Activated CD4-positive, alpha-beta T cell treated with anti-CD3 and anti-CD28 coated beads, Interleukin-2, amount 10 ng/mL, durations not matched to agents 24 days and 14 days (primary cell): Measurements from ENCODE around the gene RGS10. TPM values are rescaled to one million over a fixed set of nuclear protein-coding genes. Genes with fewer than 3 reads are reported as not detected.
A peak's percentile ranks its signal among the peaks of the same experiment; 100 is the strongest.
"Not testable (repeated sequence)": the region's sequence is repeated elsewhere in the genome, so short reads cannot be mapped to it uniquely, and the experiment has no call there.

Experiments used
- DNase-seq: peaks from one replicate; pipeline ENCODE4 v3.0.0; 2022
- H3K27ac Mint-ChIP-seq: one replicate; pipeline ENCODE4 v1.8.0; 2022; ENCODE audit warnings: mild to moderate bottlenecking, mixed read lengths
- H3K27me3 Mint-ChIP-seq: one replicate; pipeline ENCODE4 v1.8.0; 2022; ENCODE audit warnings: mixed read lengths
- H3K36me3 Mint-ChIP-seq: one replicate; pipeline ENCODE4 v1.8.0; 2022; ENCODE audit warnings: low read depth, mild to moderate bottlenecking, mixed read lengths
- H3K4me1 Mint-ChIP-seq: one replicate; pipeline ENCODE4 v1.8.0; 2021; ENCODE audit warnings: mixed read lengths
- H3K4me3 Mint-ChIP-seq: one replicate; pipeline ENCODE4 v1.8.0; 2022; ENCODE audit warnings: mild to moderate bottlenecking, moderate library complexity, mixed read lengths
- H3K9me3 Mint-ChIP-seq: one replicate; pipeline ENCODE4 v1.8.0; 2021; ENCODE audit warnings: mixed read lengths
- intact Hi-C: fragments of 100-400 bp; cut with micrococcal nuclease; formaldehyde crosslinking; loops from one replicate; pipeline ENCODE4 v1.15.1; 2023
- total RNA-seq: library from RNA; stranded (reverse); gene quantifications from 2 replicates; pipeline ENCODE4 v1.2.3, GENCODE V29; 2022

RGS10 gene
- 137 TPM in 2 replicates for total RNA-seq

- peak within 1 kb of the TSS; percentile 79 for H3K4me3 Mint-ChIP-seq
- DNase-seq, result peak; percentile 96
- no peaks in the 10 kb centered on the region for H3K9me3 Mint-ChIP-seq
- H3K4me1 Mint-ChIP-seq, result peaks cover 42% of the 10 kb centered on the region
- intact Hi-C loops, result loop anchor here (1.0 to 5.0 kb wide), 8 partner anchors 54 to 462 kb away; partner anchors contain the start of genes EIF3A, PRDX3, SEC23IP and TIAL1
- peaks cover 14% of the 10 kb centered on the region for H3K36me3 Mint-ChIP-seq
- peaks cover 14% of the 10 kb centered on the region for H3K27me3 Mint-ChIP-seq
- peak within 1 kb of the TSS; percentile 91 for H3K27ac Mint-ChIP-seq
These were observed at the start of gene RGS10 for GRCh38 chr10:119542357-119542987. Gene RGS10 (minus strand): TSS chr10:119542719. CDS start chr10:119542638, 81 bp downstream.

DNA sequence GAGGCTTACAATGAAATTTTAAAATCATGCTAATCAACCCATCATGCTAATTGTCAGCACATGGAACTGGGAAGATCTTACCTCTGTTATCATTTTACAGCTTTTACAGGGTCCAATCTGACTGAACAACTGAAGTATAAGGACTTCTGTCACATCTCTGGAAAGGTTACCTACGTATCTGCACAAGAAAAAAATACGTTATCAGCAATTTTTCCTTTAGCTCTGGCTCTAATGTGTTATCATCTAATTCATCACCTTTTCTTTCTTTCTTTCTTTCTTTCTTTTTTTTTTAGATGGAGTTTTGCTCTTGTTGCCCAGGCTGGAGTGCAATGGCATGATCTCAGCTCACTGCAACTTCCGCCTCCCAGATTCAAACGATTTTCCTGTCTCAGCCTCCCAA is 45.6 kb upstream of the RGS10 start:
- H3K4me1 Mint-ChIP-seq, result peaks cover 18% of the 10 kb centered on the region
- H3K4me3 Mint-ChIP-seq, result no peak overlapping the region
- H3K27ac Mint-ChIP-seq, result no peak overlapping the region
- H3K9me3 Mint-ChIP-seq, result no peaks in the 10 kb centered on the region
- peaks cover 24% of the 10 kb centered on the region for H3K36me3 Mint-ChIP-seq
- DNase-seq, result no peak
- intact Hi-C loops, result no loop called here
- no peaks in the 10 kb centered on the region for H3K27me3 Mint-ChIP-seq

- Mint-ChIP-seq H3K27ac (no peak overlapping the region), H3K27me3 (no peaks in the 10 kb centered on the region), H3K4me3 (no peak overlapping the region), H3K4me1 (peaks cover 16% of the 10 kb centered on the region), H3K9me3 (no peaks in the 10 kb centered on the region), H3K36me3 (peaks cover 53% of the 10 kb centered on the region)
- DNase-seq, result peak; percentile 43
- intact Hi-C loops, result no loop called here
These were observed 35.8 kb upstream of the RGS10 start for GRCh38 chr10:119578355-119578754.

GRCh38 chr10:119575991-119576390 is 33.5 kb upstream of the RGS10 start:
- intact Hi-C loops, result no loop called here
- Mint-ChIP-seq H3K27me3 (no peaks in the 10 kb centered on the region), H3K4me3 (no peak overlapping the region), H3K9me3 (no peaks in the 10 kb centered on the region), H3K36me3 (peaks cover 50% of the 10 kb centered on the region), H3K27ac (peak overlapping the region; percentile 29), H3K4me1 (peaks cover 16% of the 10 kb centered on the region)
- DNase-seq, result peak; percentile 54

DNA sequence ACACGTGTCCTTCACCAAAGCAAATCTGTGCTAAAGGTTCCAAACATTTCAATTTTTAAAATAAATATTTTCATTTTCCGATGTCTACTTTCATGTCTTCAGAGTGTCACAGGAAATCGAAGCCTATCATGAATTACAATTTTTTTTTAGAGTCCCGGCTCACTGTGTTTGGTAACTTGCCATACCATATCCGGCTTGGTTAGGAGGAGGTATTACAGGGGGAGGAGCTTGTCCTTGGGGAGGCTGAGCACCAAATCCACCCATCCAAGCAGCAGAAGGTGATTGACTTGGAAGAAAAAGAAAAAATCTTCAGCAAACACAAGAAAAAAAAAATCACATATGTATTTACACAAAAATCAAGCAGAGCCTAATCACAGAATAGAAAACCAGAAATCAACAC is 33.0 kb upstream of the RGS10 start:
- intact Hi-C loops, result no loop called here
- DNase-seq, result peak; percentile 80
- Mint-ChIP-seq H3K4me3 (peak overlapping the region; percentile 57), H3K36me3 (peaks cover 50% of the 10 kb centered on the region), H3K9me3 (no peaks in the 10 kb centered on the region), H3K27ac (peak overlapping the region; percentile 76), H3K4me1 (peaks cover 16% of the 10 kb centered on the region), H3K27me3 (no peaks in the 10 kb centered on the region)

DNA sequence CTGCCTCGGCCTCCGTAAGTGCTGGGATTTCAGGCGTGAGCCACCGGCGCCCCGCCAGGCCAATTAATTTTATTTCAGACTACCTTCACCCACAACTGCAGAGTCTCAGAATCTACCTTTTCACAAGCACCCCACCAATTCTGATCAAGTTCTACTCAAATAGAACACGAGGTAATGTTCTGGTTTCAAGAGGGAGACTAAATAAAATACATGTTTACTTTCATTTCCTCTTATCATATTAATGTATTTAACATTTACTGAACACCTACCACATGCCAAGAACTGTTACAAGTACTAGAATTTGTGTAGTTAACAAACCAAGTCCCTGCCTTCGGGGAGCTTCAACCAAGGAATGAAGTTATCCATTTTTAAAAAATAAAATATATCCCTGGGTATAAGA is 25.5 kb upstream of the RGS10 start:
- intact Hi-C loops, result no loop called here

DNA sequence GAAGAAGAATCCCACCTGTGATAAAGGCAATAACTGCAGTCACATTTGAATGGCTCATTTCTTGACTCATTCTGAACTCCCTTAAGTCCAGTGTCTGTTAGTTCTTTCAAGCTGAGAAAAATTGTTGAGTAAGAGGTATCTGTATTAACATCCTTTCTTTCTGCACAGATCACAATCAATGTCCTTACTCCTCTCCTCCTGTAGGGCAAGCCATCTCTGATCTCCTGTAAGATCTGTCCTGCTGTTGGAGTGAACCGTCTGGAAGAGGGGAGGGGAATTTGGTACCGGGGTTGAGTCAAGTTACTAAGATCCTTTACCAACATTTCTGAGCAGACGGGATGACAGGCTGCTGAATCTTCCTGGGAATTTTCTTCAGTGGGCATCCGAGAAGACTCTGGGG is 19.6 kb upstream of the RGS10 start:
- no peak for DNase-seq
- H3K36me3 Mint-ChIP-seq, result no peaks in the 10 kb centered on the region
- H3K27ac Mint-ChIP-seq, result no peak overlapping the region
- H3K27me3 Mint-ChIP-seq, result peaks cover 2% of the 10 kb centered on the region
- intact Hi-C loops, result no loop called here
- no peaks in the 10 kb centered on the region for H3K4me1 Mint-ChIP-seq
- no peaks in the 10 kb centered on the region for H3K9me3 Mint-ChIP-seq
- no peak overlapping the region for H3K4me3 Mint-ChIP-seq

More for the DNA sequence above, 25.5 kb upstream of the RGS10 start:
- no peaks in the 10 kb centered on the region for H3K9me3 Mint-ChIP-seq
- H3K4me1 Mint-ChIP-seq, result no peaks in the 10 kb centered on the region
- peaks cover 5% of the 10 kb centered on the region for H3K36me3 Mint-ChIP-seq
- no peak overlapping the region for H3K27ac Mint-ChIP-seq
- H3K4me3 Mint-ChIP-seq, result no peak overlapping the region
- no peaks in the 10 kb centered on the region for H3K27me3 Mint-ChIP-seq
- no peak for DNase-seq

DNA sequence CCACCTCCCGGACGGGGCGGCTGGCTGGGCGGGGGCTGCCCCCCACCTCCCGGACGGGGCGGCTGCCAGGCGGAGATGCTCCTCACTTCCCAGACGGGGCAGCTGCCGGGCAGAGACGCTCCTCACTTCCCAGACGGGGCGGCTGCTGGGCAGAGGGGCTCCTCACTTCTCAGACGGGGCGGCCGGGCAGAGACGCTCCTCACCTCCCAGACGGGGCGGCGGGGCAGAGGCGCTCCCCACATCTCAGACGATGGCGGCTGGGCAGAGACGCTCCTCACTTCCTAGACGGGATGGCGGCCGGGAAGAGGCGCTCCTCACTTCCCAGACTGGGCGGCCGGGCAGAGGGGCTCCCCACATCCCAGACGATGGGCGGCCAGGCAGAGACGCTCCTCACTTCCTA is 17.0 kb upstream of the RGS10 start:
- DNase-seq, H3K27me3 Mint-ChIP-seq, intact Hi-C loops, H3K4me1 Mint-ChIP-seq, H3K9me3 Mint-ChIP-seq, H3K36me3 Mint-ChIP-seq, H3K4me3 Mint-ChIP-seq, H3K27ac Mint-ChIP-seq: not testable (repeated sequence)

GRCh38 chr10:119556081-119556480 is 13.6 kb upstream of the RGS10 start:
- H3K27ac Mint-ChIP-seq, DNase-seq, H3K4me1 Mint-ChIP-seq, H3K36me3 Mint-ChIP-seq, intact Hi-C loops, H3K4me3 Mint-ChIP-seq, H3K9me3 Mint-ChIP-seq: not testable (repeated sequence)
- H3K27me3 Mint-ChIP-seq, result peaks cover 12% of the 10 kb centered on the region

- DNase-seq, result no peak
- intact Hi-C loops, result no loop called here
- H3K4me3 Mint-ChIP-seq, result no peak overlapping the region
- H3K36me3 Mint-ChIP-seq, result no peaks in the 10 kb centered on the region
- H3K9me3 Mint-ChIP-seq, result no peaks in the 10 kb centered on the region
- no peaks in the 10 kb centered on the region for H3K4me1 Mint-ChIP-seq
- H3K27me3 Mint-ChIP-seq, result peaks cover 17% of the 10 kb centered on the region
- H3K27ac Mint-ChIP-seq, result no peak overlapping the region
These were observed 12.8 kb upstream of the RGS10 start for GRCh38 chr10:119555178-119555784.

DNA sequence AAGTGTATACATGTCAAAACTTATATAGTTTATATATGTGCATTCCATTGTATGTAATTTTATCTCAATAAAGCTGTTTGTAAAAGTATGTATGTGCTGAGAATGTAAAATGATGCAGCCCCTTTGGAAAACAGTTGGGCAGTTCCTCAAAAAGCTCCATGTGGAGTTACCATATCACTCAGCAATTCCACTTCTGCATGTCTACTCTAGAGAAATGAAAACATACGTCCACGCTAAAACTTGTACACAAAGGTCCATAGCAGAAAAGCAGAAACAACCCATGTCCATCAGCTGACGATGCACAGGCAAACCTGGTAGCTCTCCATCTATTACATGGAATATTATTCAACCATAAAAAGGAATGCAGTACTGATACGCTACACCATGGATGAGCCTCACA is 8.3 kb upstream of the RGS10 start:
- no peaks in the 10 kb centered on the region for H3K36me3 Mint-ChIP-seq
- H3K9me3 Mint-ChIP-seq, result no peaks in the 10 kb centered on the region
- intact Hi-C loops, result no loop called here
- no peak for DNase-seq
- H3K27me3 Mint-ChIP-seq, result peaks cover 44% of the 10 kb centered on the region
- peaks cover 2% of the 10 kb centered on the region for H3K4me1 Mint-ChIP-seq
- H3K27ac Mint-ChIP-seq, result no peak overlapping the region
- H3K4me3 Mint-ChIP-seq, result no peak overlapping the region

- no peaks in the 10 kb centered on the region for H3K9me3 Mint-ChIP-seq
- no peaks in the 10 kb centered on the region for H3K36me3 Mint-ChIP-seq
- peaks cover 49% of the 10 kb centered on the region for H3K27me3 Mint-ChIP-seq
- peaks cover 2% of the 10 kb centered on the region for H3K4me1 Mint-ChIP-seq
- no peak overlapping the region for H3K27ac Mint-ChIP-seq
- intact Hi-C loops, result no loop called here
- H3K4me3 Mint-ChIP-seq, result no peak overlapping the region
- DNase-seq, result no peak
These were observed 6.9 kb upstream of the RGS10 start for GRCh38 chr10:119549247-119549999.

DNA sequence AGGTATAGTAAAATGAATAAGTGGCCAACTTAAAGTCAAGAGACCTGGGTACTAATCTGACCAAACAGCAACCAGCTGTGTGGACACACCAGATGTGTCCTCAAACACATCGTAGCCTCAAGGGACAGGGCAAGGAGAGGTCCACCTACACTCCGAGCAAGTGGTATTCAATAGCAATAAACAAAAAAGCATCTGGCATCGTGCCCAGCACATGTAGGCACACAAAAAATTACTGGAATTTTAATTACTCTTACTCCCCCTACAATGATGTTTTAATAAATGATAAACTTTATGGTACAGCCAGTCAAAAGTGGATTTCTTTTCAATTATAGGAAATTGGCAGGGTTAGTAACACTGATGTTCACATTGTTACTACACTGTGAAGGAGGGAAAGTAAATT is 3.5 kb upstream of the RGS10 start:
- intact Hi-C loops, result no loop called here
- no peak overlapping the region for H3K27ac Mint-ChIP-seq
- H3K36me3 Mint-ChIP-seq, result peaks cover 4% of the 10 kb centered on the region
- H3K4me1 Mint-ChIP-seq, result peaks cover 12% of the 10 kb centered on the region
- H3K4me3 Mint-ChIP-seq, result no peak overlapping the region
- DNase-seq, result no peak
- peaks cover 38% of the 10 kb centered on the region for H3K27me3 Mint-ChIP-seq
- no peaks in the 10 kb centered on the region for H3K9me3 Mint-ChIP-seq

- Mint-ChIP-seq H3K36me3 (peaks cover 6% of the 10 kb centered on the region), H3K4me3 (no peak overlapping the region), H3K27me3 (peaks cover 34% of the 10 kb centered on the region), H3K9me3 (no peaks in the 10 kb centered on the region), H3K4me1 (peaks cover 17% of the 10 kb centered on the region), H3K27ac (no peak overlapping the region)
- DNase-seq, result no peak
- intact Hi-C loops, result no loop called here
These were observed 2.8 kb upstream of the RGS10 start for GRCh38 chr10:119545310-119545709.
